CD4-positive, alpha-beta T cell treated with Interleukin-4 for 1 hour (primary cell): ENCODE data around the gene RASSF7.

Experiments used
- DNase-seq, 2 donors: peaks; one replicate each; pipeline ENCODE4 v3.0.0-alpha.2; 2020 to 2022

RASSF7 gene

DNA sequence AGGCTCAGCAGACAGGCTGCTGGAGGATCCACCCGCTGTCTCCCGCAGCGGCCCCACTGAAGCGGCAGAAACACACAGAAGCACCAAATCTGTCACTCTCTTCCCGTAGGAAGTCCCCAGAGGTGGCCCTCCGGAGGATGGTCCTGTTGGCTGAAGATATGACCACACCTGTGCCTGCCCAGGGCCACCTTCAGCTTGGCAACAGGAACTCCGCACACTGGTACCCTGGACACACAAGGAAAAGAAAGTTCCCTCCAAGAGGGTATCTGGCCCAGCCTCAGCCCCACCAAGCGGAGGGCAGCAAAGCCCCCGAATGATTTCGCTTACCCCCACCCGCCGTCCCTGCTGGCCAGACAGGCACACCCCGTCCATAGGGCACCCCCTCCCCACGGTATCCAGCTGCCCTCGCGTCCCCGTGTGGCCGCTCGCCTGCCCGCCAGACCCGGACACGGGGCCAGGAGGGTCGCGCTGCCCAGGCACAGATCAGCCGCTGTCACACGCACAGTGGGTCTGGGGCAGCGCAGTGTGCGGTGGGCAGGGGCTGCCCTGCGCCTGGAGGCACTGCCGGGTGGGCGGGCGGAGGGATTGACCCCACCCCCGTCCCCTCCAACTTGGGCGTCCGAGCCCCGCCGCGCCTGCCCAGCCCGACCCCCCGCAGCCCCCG lies 7.0 kb downstream of the RASSF7 start:
- no peak for DNase-seq

DNA sequence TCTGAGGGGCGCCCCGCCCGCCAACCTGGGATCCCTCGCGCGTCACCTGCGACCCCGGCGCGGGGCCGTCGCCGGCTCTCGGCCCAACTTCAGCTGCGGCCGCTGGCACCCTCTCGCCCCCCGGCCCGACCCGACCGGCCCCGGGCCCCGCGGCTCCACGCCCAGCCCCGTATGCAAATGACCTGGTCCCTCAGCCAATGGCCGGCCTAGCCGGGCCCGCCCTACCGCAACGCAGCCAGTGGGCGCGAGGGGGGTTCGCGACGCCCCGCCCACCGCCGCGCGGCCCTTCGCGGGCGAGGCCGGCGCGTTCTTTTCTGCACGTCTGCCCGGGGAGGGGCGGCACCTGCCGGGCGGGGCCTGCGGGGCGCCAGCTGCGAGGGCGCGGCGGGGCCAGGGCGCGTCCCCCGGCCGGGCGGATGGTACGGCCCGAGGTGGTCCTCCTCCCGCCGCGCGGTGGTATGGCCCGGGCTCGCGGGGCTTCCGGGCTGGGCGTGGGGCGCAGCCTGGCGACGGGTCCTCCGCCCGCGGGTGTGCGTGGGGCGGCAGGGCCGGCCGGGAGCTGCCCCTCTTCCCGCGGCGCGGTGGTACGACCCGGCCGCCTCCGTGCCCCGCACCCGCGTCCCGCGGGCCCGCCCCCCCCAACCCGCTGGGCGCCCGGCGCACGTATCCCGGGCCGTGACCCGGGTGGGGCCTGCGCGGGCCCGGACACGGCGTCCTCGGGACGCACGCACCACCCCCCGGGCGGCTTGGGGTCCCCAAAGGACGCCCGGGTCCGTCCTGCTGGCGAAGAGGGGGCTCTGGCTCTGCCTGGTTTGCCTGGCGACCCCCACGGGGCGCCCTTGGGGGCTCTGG lies 7.8 kb downstream of the RASSF7 start:
- DNase-seq: peak; percentile 94 to 95

DNA sequence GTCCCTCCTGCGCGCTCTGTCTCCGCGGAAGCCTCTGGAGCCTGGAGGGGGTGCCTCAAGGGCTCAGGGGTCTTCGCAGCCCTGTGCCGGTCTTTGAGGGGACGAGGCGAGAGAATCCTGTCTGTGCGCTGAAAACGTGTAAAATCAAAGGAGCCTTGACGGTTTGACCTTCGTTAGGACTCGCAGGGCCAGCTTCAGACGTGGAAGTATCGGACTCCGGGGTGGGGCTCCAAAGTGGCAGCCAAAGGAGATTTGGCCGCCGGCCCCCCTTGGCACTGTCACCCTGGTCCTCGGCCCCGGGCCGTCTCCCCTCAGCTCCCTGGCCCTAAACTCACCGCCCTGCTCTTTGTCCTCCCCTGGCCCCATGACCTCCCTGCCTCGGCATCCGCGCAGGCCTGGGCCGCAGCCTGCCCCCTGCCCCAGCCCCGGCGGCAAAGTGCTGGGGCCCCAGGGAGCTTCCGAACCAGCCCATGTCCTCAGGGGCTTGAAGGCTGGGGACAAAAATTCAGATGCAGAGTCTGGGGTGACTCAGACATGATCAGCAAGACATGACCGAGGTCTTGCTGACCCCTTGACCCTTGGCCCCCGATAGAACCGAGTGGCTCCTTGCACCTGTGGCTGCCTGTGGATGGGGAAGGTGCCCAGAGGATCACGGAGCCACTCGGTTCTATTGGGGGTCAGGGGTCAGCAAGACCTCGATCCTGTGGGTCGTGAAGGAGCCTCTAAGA lies 8.6 kb downstream of the RASSF7 start:
- no peak for DNase-seq

DNA sequence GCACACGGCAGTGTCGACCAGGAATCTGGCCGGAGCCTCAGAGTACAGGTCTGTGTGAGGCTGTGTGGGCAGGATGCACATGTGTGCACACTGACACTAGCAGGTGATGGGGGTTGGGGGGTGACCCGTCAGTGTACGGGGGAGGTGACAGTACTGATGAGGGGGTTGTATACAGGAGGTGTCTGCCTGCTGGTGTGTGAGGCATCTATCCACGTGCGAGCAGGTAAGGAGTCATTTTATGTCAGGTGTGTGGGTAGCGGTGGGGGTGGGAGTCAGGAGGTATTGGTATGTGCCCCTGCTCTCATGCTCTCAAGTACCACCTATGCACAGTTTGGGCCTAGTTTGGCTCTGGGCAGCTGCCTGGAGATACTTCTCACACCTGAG lies 11.0 kb downstream of the RASSF7 start:
- DNase-seq: no peak

DNA sequence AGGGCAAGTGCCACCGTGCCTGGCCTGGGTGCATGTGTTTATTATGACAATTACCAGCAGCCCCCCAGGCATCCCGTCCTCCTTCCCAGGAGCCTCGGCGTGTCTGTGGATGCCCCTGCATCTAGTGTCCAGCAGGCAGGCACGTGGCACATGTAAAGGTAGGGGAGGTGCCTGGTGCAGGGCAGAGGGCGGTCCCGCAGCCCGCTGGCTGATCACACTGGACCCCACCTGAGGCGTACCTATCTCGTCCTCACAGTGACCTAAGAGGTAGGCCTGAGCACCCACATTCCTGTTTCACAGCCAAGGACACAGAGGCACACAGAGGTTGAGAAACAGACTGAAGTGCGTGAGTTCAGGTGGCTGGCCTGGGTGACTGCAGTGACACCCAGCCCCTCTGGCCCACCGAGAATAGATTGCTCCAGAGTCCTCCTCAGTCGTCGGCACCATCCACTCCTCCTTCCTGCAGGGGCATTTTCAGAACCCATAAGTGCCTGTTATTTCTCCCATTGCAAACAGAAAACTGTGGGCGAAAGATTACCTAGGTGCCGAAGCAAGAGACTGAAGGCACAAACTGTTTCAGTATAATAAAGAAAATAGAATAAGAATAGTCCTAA lies 12.5 kb downstream of the RASSF7 start:
- DNase-seq: no peak

DNA sequence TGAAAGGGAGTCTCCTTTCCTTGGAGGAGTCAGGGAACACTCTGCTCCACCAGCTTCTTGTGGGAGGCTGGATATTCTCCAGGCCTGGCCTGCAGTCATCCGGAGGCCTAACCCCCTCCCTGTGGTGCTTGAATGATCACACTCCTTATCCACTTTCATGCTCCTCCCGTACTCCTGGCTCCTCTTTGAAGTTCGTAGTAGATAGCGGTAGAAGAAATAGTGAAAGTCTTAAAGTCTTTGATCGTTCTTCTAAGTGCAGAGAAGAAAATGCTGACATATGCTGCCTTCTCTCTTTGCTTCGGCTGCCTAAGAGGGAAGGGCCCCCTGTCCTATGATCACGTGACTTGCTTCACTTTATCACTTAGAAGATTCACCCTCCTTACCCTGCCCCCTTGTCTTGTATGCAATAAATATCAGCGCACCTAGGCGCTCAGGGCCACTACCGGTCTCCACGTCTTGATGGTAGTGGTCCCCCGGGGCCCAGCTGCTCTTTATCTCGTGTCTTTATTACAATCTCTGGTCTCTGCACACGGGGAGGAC lies 13.3 kb downstream of the RASSF7 start:
- DNase-seq: peak in 1 of 2 donors; percentile 55

DNA sequence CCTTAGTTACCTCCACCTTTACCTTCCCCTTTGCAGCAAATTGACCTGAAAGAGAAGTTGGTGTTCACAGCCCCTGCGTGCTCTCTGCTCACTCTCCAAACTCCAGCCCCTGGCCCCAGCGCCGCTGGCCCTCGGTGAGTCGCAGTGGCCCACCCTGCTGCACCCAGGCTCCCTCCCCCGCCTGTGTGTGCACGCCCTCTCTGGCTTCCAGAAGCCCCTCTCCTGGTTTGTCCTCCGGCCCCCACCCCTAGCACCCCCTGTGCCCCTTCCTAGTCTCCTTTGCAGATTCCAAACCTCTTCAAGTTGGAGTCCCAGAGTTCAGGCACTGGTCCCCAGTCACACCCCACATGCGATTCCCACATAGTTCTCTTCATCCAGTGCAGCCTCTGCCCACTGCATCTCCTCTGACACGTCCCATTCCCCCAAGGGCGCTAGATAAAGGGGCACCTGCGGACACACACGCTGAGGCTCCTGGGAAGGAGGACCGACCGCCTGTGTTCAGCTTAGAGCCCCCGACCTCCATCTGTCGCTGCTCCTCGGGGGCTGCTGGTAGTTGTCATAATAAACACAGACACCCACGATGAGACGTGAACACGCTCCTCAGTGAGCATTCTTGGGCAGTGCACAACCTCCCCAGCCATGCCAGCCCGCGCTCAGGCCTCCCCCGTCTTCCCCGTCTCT lies 14.0 kb downstream of the RASSF7 start:
- no peak for DNase-seq

DNA sequence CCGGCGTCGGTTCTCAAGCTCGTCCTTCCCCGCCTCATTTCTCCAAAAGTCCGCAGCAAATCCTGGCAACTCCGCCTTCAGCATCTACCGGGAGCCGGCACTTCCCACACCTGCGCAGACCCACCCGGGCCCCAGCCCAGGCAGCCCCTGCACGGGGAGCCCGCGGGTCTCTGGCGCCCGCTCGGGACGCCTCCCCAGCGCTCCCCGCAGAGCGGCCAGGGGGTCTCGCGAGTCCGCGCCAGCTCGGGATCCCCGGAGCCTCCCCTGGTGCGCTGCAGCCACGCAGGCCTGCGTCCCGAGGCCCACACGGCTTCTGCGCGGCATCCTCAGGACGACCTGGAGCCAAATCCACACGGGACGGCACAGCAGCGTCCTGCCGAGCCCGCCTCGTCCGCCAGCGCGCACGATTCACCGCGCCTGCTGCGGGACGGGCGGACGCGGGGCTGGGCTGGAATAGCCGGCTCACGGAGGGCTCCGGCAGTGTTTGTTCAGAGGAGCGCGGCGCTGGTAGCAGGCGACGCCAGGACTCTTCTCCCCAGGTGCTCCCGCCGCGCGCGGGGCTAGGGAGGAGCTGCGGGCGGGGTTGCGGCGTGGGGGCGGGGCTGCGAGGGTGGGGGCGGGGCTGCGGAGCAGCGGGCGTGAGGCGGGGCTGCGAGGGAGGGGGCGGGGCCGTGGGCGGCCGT lies 14.7 kb downstream of the RASSF7 start:
- no peak for DNase-seq

DNA sequence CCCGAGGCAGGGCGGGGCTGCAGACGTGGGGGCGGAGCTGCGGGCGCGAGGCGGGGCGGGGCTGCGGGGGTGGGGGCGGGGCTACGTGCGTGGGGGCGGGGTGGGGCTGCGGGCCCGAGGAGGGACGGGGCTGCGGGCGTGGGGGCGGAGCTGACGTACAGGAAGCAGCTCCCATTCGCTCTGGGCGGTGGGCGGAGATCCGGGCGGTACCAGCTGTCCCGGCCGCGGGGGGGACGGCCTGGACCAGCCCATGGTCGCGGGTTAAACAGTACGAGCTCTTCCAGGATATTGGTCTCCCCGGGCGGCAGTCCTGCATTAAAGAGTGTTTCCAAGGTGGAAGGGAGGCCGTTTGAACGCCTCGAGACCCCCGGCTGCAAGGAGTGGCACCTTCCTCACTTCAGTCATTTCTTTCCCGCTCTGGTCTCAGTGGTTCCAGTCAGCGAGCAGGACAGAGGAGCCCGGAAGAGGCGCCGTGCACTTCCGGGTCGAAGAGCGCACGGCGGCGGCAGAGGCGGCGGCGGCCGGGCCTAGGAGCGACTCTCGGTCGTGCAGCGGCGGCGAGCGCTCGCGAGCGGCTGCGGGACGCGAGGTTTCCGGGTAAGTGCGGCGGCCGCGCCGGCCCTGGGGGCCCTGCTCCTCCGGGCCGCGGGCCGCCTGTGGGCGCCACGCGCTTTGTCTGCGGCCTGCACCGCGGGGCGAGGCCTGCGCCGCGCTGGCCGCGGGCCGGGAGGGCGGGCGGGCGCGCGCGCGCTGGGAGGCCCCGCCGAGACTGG lies 15.4 kb downstream of the RASSF7 start, which contains the start of gene PHRF1:
Gene PHRF1, plus strand, starts transcription at position 475 of the 773 bp plus-strand sequence. CDS start 5,043 bp downstream, outside the sequence.
- peak; percentile 95 to 96 for DNase-seq

DNA sequence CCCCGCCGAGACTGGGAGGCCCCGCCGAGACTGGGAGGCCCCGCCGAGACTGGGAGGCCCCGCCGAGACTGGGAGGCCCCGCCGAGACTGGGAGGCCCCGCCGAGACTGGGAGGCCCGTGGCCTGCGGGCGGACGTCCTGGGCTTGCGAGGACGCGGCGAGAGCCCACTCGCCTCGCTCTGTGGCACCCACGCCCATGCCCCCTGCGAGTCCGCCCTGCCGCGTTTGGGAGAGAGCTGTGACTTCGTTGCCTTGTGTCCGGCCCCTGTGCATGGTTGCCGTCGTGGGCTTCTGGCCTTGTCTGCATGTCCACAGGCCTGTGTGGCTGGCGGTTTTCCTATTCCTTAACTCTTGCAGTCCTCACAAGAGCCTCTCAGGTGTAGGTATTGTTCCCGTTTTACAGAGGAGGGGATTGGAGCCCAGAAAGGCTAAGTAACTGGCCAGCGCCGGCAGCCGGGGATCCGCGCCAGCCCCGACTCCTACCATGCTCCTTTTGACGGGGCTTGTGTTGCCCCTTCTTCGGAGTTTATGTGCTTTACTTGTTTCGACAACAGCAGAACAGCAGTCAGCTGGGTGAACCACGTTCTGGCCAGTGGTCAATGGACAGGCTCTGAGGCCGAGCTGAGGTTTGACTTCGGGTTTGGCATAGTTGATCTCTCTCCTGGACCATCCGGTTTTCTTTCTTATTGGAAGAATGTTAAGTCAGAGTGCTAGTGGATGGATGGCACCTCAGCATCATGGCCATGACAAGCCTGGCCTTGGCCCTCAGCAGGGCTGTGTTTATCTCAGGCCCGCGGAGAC lies 16.2 kb downstream of the RASSF7 start:
- no peak for DNase-seq

DNA sequence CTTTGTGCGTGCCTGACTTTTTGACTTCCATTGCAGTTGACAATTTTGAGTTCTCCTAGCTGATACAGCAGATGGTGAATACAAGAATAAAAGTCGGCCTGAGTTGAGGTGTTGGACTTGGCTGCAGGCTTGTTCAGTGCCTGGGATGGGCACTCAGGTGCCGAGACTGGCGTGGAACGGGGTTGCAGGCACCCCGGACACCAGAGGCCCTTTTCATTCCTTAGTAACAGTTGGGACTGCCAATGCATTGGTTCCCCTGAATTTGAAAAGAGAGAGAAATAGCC lies 16.8 kb downstream of the RASSF7 start:
- no peak for DNase-seq

DNA sequence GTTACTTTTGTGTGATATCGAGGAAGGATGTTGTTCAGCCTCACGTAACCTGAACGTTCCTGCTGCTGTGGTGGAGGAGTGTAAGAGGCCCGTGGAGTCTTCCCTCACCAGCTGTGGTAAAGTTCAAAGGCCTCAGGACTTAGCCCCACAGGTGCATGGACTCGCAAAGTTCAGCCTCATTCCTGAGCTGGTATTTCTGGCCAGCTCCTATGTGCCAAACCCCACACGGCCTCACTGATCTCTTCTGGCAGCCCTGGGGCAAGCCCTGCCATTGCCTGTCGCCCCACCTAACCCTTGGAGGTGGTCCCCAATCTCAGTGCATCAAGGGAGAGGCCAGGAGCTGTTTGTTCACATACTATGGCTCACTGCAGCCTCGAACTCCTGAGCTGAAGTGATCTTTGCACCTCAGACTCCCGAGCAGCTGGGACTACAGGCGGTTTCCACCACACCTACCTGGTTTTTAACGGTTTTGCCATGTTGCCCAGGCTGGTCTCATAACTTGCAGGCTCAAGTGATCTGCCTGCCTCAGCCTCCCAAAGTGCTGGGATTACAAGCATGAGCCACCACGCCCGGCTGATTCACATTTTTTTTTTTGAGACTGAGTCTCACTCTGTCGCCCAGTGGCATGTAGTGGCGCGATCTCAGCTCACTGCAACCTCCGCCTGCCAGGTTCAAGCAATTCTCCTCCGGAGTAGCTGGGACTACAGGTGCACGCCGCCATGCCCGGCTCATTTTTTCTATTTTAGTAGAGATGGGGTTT lies 17.7 kb downstream of the RASSF7 start:
- DNase-seq: no peak

DNA sequence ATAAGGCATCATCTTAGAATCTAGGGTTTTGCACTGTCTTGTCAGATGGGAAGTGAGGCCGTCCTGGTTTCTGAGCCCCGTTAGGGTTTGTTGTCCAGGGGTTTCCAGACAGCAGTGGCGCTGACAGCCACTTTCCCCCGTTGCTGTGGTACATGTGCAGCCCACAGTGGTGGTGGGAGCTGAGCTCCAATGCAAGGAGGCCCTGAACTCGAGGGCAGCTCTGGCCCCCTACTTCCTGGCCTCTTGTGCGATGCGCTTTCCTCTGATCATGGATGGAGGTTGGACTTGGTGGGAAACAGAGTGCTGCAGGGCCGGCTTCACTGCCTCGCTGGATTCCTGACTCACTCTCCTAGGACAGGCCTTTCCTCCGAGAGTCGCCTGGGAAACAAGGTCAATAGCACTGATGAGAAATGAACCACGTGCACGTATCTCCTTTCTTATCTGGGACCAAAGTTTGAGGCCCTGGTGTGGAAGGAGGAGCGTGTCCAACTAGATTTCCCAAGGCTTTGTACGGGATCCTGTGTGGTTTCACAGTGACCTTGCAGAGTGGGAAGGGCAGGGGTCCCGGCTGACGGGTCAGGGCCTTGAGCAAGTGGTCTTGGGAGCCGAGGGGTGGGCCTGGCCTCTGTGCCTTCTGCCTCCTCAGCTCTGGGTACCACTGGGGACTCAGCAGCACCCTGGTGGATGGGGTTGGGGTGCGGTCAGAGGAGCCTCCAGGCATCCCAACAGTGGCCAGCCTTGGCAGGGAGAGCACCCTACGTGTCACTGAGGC lies 19.2 kb downstream of the RASSF7 start:
- DNase-seq: no peak

DNA sequence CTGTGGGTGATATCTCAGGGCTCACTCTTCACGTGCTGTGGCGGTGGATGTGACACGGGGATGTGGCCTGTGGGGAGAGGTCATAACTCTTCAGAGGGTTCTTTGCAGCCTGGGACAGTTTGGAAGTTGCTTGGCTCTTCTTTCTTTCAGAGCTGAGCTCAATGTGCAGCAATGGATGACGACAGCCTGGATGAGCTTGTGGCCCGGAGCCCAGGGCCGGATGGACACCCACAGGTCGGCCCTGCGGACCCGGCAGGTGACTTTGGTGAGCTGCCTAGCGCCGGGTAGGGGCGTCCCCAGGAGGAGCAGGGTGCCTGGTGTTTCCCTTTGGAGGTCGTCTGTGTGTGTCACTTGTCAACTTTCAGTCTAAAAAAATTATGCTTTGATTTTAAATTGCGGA lies 20.6 kb downstream of the RASSF7 start:
- no peak for DNase-seq

DNA sequence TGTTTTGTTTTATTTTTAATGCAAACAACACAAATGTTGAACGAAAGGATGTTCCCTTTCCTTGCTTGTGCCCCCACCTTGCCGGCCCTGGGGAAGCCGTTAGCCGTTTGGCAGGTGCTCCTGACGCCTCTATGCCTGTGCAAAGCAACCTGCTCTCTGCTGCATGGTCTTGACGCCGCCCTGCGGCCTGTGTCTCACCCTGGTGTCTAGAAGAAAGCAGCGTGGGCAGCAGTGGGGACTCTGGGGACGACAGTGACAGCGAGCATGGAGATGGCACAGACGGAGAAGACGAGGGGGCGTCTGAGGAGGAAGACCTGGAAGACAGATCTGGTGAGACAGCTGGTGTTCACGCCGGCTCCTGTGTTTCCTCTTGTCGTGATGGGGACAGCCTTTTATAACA lies 21.0 kb downstream of the RASSF7 start:
- DNase-seq: no peak

DNA sequence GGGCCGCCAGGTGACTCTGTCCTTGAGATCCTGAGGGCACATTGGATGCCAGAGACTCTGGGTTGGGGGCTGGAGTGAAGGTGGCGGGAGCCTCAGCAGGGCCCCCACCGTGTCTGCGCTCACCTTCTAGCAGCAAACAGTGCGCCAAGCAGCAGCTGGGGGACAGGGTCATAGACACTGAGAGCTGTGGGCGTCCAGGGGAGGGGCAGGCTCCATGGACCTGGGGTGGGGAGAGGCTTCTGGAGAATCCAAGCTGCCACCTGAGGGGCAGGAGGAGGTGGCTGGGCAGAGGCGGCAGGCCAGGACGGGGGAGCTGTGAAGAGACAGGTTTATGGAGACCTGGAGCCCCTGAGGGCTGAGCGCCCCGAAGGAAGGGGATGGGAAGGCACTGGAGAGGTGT lies 23.5 kb downstream of the RASSF7 start:
- DNase-seq: no peak

DNA sequence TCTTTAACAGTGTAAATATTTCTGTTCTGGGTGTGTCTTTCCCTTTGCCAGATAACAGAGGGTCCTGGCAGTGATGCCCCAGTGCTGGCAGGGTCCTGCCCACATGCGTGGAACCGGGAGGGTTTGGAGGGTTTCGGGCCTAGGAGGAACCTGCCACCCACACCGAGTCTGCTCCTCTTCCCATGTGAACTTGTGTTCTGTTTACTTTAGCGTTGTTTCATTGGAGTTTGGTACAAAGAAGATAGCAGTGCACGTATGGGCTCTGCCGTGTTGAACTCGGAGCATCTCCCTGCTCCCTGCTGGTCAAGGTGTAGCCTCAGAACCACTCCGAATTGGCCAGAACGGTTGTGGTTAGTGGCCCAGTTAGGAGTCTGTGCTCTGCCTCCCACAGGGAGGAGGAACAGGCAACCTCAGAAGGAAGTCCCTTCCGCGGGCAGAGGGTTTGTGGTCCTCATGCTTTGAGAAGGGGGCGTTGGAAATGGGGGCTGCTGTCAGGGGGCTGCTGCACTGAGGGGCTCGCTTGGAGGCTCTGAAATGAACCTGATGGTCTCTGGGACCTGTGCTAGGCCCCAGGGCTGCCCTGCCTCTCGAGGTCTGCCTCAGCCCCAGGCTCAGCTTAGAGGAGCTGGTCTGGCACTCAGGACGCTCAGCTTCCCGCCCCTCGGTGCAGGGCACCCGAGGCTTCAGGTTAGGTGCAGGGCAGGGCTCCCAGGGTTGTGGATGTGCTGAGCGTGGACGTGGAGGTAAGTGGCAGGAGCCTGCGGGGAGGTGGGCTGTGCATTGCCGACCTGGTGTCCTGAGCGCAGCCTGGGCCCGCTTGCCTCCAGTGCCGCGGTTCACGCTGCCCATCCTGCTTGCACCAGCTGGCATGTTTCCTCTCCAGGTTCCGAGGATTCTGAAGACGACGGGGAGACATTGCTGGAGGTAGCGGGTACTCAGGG lies 25.9 kb downstream of the RASSF7 start:
- DNase-seq: no peak
